HG03469 (cell line): ENCODE data around the gene P2RY6.
"Not testable (repeated sequence)": the region's sequence is repeated elsewhere in the genome, so short reads cannot be mapped to it uniquely, and the experiment has no call there.

Source experiments
- ATAC-seq: cut with Tn5 transposase; IDR thresholded peaks from one replicate; pipeline ENCODE4 v1.9.1; 2021; ENCODE audit warnings: mild to moderate bottlenecking, moderate library complexity, moderate number of reproducible peaks; ENCODE audit not compliant: unreplicated experiment

The P2RY6 gene

DNA sequence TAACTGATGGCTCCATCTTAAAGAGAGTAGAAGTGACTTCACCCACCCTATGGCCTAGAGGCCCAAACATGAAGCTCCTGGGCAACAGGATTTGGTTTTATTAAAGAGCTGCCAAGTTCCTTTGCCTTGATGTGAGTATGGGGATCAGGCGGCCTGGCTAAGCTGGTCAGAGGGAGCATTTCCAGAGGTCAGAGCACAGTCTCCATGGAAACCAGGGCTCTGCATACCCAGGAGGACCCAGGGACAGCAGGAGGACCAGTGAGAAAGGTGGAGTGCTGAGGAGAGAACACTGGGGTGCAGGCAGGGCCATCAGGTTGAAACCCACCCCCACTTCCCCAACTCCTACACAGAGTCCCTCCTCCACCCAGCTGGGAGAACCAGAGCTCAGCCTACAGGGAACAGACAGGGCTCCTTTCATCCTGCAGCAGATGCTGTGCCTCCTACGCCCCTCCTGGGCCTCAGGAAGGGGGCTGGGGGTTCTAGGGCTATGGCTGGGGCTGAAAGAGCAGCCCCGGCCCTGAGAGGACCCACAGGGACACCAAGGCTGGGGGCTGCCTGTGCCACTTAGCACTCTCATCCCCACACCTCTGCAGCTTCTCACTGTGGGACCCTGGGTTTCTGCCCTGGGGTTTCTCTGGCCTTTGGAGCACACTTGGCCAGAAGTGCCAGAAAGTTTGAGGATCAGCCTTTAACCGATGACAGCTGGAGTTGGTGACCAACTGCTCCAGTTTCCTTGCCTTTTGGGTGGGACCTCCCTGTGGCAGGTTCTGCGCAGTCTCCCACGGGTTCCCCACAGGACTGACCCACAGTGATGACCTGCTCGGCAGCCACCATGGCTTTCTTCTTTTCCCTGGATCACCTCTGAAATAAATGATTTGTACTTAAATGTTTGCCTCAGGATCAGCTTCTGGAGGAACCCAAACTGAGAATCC lies 13.8 kb upstream of the P2RY6 start:
- no peak for ATAC-seq

DNA sequence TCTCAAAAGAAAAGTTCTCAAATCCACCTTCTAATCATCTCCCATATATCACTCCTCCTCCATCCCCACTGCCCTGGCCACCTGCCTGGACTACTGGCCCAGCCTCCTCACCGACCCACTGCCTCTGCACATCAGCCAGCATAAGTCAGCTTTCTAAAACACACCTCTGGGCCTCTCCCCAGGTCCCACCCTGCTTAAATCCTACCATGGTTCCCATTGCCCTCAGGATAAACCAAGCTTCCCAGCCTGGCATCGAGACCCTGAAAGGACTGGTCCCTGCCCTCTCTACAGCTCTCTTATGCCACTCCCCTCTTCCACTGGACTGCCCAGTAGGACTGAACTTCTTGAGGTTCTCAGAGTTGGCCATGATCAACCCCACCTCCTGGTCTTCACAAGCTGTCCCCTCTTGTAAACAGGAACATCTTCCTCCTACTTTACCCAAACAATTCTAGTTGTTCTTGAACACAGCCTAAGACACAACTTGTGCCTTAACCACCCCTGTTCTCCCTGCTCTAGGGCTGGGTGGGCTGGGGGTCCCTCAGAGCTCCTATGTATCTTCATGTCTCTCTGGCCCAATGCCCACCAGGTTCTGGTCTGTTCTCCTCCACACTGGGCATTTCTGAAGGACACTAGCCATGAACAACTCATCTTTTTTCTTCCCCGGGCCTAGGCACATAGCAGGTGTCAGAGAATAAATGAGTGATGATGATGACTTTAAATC lies 12.6 kb upstream of the P2RY6 start:
- ATAC-seq = no peak

DNA sequence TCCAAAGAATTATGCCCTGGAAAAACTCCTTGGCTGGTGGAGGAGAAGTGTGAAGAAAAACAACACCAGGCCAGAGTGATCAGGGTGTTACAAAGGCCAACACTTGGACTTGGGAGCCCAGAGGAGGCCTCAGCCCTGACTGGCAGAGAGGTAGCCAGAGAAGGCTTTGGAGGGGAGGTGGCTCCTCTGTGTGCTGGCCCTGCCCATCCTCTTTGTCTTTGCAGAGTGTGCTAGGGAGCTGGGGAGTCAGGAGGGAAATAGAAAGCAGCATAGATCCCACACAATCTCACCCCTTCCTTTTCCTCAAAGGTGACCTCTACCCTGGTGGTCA lies 12.0 kb upstream of the P2RY6 start:
- no peak for ATAC-seq

DNA sequence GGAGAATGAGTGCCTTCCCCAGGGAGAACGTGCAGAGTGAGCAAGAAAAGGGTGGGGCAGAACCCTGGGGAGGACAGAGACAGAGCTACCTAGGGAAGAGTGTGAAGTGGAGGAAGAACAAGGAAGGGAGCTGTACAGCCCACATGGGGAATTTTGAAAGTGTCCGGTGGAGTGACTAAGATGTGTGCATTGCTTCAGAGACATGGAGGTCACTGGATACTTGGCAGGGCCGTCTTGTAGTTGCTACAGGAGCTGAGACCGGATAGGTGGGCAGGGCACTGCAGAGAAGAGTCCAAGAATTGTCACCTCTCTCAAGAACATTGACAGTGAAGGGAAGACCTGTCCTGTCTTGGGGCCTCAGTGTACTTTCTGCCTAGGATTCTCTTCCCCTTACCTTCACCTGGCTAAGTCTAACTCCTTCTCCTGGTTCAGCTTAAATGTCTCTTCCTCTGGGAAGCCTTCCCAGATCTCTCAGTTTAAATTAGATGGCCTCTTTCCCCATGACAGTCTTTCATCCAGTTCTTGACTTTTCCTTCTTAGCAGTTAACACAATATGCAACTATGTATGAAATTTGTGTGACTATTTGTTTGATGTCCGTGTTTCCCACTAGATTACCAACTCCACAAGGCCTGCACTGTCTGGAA lies 9.2 kb upstream of the P2RY6 start:
- ATAC-seq = no peak

DNA sequence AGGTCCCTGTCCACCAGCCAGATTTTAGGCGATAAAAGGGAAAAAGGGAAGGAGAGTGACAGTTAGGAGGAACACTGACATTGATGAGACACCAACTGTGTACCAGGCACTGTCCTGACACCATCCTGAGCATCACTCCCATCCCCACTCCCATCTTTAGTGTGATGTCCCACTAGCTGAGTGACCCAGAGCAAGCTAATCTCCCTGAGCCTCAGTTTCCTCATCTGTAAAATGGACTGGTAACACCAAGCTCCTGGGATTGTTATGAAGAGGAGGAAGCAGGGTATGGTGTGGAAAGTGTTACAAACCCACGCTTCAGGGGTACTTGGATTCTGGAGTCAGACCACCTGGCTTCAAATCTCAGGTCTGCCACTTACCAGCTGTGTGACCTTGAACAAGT lies 8.5 kb upstream of the P2RY6 start:
- ATAC-seq = no peak

DNA sequence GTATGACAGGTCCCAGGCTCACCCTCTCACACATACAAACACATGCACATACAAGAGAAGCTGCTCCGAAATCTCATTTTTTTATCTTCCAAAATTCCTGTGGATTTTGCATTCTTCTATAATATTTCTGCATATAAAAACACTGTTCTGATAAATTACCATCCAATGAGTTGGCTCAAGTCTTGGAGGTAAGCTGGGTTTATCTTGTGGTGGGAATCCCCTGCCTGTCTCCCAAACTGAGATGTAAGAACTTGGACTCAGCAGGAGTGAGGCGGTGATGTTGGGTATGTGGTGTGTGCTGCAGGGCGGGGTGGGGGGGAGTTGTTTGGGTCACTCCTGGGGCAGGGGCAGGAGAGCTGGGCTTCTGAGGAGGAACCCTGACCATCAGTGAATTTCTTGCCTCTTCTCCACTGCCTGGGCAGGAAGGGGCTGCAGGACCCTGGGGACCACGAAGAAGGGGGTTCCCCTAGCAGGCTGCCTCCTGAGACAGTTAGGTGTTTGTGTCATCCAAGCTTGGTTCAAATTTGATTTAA lies 6.8 kb upstream of the P2RY6 start:
- no peak for ATAC-seq

DNA sequence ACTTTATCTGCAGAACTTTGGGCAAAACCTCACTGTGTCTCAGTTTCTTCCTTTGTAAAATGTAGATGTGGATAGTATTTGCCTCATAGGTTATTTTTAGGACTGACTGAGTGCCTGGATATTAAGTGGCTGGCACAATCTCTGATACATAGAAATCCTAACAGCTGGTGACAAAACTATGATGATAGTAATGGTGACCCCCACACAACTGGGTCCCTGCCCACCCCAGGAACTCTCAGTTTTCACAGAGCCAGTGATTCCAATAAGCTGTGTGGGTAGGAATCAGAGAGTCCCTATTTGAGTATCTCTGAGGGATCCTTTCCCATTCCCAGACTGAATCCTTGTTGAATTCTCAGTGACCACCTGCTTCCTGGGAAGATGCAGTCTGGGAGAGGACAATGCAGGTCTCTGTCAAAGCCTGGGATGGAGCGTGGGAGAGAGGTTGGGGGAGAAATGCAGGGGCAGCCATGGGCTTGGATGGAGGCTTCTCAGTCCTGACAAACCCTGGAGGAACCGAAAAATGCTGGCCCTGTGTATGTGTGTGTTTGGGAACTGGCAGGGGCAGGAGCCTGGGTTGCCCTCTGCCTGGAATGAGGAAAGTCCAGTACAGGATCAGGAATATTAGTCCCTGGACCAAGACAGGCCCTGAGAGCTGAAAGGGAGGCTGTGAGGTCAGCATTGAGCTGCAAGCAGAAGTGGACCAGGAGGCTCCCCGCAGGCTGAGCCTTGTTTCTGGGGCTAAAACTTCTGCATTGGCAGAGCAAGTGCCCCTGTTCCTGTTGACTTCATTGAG lies 6.1 kb upstream of the P2RY6 start:
- ATAC-seq = no peak

DNA sequence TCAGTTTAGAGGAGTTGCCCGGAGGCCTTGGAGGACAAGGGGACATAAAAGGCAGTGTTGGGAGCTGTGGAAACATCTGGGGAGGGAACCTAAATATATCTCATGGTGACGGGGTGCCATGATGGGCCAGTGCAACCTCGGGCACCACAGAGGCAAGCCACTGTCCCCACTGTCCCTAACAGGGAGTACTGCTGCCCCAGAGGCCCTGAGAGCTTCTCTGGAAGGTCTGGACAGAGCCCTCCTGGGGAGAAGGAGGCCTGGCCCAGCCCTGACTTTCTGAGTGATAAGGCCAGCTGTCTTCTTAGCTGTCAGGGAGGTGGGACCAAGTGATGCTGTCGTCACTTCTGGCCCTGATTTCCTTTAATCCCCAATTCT lies 5.5 kb upstream of the P2RY6 start:
- no peak for ATAC-seq

DNA sequence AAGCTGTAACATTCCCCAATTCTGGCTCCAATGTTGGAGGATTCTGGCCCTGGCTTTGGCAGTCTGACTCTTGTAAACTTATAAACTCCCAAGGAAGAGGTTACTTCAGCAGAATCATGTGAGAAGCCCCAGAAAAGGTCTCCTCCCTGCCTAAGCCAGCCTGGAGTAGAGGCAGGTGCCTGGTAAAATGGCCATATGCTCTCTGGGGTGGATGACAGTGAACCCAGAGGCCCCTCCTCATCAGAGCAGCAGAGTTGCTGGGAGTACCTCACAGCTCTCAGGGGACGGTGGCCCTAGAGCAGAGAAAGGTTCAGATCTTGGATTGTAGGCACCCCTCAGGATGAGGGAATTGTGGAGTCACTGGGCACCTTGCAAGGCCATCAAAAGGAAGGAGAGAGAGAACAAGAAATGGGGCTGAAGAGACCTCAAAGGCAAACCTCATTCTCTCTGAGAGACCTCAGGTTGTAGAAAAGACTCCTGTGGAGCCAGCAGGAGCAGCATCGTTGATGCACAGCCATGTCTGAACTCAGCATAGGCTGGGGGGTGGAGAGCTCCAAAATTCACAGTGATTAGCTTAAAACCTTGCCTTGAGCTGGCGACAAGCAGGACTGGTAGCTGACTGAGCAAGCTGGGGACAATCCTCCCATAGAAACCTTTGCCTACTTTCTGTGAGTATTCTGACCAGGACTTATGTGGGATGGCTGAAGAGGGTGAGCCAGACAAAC lies 4.9 kb upstream of the P2RY6 start:
- no peak for ATAC-seq

DNA sequence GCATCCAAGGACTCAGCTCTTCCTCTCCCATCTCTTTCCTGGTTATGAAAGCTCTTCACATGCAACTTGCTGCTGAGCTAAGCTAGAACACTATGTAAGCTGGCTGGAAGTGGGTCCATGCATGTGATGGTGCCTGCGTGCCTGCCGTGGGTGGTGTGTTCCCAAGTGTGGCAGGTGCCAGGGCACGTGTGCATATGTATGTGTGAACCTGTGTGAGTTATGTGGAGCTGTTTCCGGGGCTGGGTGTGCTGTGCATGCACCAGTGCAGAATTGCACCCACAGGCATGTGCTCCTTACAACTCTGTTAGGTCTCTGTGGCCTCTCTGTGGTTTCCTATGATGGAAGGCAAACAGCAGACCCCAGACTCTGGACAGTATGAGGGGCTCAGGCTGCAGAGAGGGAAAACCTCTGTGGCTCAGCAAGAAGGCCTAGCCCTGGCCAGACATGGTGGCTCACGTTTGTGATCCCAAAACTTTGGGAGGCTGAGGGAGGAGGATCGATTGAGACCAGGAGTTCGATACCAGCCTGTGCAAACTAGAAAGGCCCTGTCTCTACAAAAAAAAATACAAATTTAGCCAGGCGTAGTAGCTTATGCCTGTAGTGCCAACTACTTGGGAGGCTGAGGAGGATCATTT lies 4.1 kb upstream of the P2RY6 start:
- no peak for ATAC-seq

DNA sequence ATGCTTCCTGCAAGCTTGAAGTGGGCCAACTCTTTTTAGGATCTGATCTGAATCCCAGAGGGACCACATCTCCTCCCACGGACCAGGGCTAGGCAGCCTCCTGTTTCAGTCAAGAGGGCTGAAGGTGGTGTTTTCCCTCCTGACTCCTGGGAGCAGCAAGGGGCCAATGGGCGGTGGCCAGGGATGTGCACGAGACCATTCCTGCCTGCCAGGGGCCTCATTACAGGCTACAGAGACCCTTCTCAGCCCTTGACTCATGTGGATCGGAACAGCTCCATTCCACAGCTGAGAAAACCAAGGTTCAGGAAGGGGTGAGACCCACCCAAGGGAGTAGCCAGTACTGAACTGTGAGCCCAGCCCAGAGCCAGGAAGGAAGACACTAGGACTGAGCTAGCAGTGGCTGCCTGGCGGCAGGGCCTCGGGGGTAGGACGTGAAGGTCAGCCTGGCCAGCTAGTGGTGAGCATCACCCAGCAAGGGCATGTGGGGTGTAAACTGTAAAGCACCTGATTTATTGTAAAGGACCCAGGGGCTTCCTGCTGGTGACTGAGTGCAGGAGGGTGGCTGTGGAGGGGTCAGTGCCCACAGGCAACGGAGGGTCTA lies 3.4 kb upstream of the P2RY6 start:
- no peak for ATAC-seq

DNA sequence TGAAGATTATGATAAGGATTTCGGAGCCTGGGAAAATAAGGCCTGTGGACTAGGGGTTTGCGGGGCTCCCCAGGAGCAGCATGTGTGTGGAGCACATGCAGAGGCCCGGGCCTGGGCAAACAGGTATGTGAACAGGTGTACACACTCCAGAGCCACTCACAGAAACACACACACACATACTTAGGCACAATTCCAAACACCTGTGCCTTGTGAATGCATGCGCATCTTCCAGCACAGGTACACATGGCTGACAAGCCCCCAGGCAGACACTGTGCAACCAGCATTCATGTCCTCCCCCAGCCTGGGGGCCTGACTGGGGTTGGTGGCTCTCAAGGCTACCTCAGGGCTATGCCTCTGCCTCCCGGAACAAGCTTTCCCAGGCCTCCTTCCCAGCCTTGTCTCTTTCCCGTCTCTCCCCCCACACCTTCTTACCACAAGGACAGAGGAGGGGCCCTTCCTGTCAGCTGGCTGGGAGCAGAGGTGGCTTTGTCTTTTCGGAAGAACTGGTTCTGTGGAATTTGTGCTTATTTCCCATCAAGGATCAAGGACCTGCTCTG lies 2.6 kb upstream of the P2RY6 start:
- no peak for ATAC-seq

DNA sequence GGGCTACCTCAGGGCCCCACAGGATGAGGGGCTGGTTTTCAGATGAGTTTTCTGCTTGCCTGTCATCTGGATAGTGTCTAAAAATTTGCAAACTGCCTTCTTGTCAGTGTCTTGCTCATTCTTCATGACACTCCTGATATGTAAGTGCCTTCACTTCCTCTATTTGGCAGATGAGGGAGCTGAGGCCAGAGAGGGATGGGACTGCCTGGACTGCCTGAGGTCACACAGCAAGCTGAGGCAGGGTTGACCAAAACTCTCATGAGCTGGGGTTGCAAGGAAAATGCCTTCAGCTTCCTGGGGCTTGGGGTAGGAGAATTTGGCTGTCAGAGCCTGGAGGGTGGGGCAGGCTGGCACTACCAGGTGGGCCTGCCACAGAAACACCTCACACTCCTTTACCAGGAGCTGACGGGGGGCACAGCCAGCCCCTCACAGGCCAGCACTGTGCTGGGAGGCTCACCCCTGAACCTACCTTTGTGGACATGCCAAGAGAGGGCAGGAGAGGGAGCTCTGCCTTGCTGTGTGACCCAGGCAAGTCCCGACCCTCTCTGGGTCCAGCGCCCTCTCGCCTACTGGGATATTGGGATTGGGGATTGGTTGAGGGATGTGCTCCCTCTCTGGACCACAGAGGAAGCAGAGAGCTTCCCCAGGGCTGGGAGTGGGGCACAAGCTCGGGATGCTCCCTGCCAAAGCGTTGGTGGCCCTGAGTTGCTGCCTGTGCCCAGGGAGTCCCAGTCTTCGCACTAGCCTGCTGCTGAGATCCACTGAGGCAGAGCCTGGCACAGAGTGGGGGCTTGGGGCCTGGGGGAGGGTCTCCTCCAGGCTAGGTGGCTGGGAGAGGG lies 1.9 kb upstream of the P2RY6 start:
- ATAC-seq = no peak

DNA sequence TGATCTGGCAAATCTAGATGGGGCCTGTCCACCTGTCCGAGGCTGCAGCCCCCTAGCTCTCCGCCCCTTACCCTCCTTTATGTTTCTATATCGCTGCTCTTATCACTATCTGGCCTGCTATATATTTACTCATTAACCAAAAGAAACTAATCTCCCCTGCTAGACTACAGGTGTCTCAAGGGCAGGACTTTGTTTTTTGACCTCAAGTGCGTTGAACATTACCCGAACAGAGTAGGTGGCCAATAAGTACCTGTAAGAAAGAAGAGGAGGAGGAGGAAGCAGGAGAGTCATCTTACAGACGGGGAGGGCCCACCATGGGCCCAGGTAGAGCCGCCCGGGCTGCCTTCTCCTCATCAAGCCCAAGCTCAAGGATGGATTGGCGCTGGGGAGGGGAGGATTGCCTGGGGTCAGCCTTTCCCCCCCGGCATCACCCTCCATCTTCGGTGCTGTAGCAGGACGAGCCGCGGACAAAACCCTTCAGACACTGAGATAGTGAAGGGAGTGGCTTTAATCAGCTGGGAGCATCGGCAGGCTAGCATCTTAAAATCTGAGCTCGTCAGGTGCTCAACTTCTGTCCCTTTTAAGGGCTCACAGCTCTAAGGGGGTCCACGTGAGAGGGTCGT lies 1.2 kb upstream of the P2RY6 start:
- no peak for ATAC-seq

DNA sequence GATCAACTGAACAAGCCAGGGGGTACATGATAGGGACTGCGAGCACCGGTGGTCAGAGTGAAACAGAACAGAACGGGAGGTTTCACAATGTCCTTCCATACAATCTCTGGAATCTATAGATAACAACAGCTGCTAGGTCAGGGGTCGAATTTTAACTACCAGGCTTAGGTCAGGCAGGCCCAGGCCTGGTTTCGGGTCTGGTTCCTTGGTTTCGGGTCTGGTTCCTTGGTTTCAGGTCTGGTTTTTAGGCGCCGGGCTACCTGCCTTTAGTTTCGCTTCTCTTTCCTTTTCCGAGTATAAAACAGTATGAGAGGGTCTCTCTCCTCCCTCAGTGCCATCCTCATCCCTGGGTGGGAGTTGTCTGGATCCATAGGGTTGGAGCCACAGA lies 666 bp upstream of the P2RY6 start:
- ATAC-seq = not testable (repeated sequence)

DNA sequence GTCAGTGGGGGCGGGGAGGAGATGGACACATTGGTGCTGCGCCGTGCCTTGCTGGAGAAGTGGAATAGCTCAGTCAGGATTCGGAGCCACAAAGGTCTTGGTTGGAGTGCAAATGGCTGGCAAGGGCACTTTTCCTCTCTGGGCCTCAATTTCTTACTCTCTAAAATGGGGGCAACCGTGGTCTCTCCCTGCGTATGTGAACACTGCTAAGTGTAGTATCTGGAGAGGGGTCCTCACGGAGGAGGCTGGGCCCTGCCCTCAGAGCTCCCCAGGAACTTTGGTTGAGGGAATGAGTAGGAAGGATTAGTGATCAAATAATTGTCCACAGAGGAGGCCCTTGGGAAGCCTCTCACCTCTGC lies 521 bp downstream of the P2RY6 start:
- ATAC-seq = no peak

DNA sequence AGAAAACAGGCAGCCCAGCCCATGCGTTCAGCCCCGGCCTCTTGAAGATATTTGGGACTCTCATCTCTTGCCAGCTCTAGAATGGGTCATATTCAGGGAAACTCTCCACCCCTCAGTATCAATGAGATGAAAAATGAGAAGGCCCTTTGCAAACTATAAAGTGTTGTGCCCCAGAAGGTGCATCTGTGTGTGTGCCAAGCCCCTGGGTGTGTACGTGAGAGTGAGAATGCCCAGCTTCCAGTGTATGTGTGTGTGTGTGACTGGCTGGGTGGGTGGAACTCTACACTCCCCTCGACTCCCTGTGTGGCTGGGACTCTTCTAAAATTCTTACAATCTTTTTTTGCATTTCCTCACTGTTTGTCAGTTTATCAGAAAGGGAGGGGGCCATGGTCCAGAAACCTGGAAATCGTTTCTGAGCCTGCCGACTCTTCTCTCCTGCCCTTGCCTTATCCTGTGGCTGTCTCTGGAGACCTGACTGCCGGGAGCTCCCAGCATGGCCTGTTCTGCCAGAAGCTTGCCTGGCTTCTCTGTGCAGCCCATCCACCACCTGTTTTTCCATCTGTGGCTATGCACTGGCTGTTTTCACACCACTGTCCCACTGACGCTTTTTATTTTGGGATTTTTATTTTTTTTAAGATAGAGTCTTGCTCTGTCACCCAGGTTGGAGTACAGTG lies 1.2 kb downstream of the P2RY6 start:
- no peak for ATAC-seq
